Suppressor macrophage (primary cell): ENCODE measurements around the gene KLHL25.
"Not testable (repeated sequence)": the region's sequence is repeated elsewhere in the genome, so short reads cannot be mapped to it uniquely, and the experiment has no call there.

Experiments
- DNase-seq, 4 experiments: peaks; one replicate each; pipeline ENCODE4 v3.0.0-alpha.2; 2020 to 2022
- total RNA-seq, 17 experiments: gene quantifications; one replicate each; lab custom pipeline; 2026; ENCODE audit warnings: mixed read lengths in 6 of 17, inconsistent platforms in 3 of 17; lab: John Stamatoyannopoulos, UW

KLHL25 gene
- total RNA-seq: 0.89 to 7.4 (median 2.7) reads per million in 17 experiments

- peak; percentile 91 to 96 (median 96) for DNase-seq
These were observed at the start of gene KLHL25 for GRCh38 chr15:85794598-85795336. KLHL25 (minus strand) TSS chr15:85794925; CDS start chr15:85769810, 25,115 bp downstream.

GRCh38 chr15:85840802-85841152 is 46.1 kb upstream of the KLHL25 start:
- no peak for DNase-seq

GRCh38 chr15:85840079-85840801 is 45.5 kb upstream of the KLHL25 start:
- peak; percentile 78 to 93 (median 90) for DNase-seq

- peak; percentile 36 to 58 (median 42) for DNase-seq
These were observed 44.9 kb upstream of the KLHL25 start for GRCh38 chr15:85839643-85840042.

GRCh38 chr15:85838655-85839054 is 43.9 kb upstream of the KLHL25 start:
- DNase-seq: no peak

GRCh38 chr15:85837881-85838280 is 43.2 kb upstream of the KLHL25 start:
- DNase-seq: no peak

- DNase-seq: no peak
These were observed 42.3 kb upstream of the KLHL25 start for GRCh38 chr15:85837011-85837433.

- peak; percentile 14 to 44 (median 33) for DNase-seq
These were observed 39.9 kb upstream of the KLHL25 start for GRCh38 chr15:85834651-85835050.

GRCh38 chr15:85832394-85832793 is 37.7 kb upstream of the KLHL25 start:
- peak; percentile 63 to 84 (median 72) for DNase-seq

GRCh38 chr15:85831415-85832113 is 36.8 kb upstream of the KLHL25 start:
- peak in 2 of 4 experiments; percentile 34 to 36 for DNase-seq

- not testable (repeated sequence) for DNase-seq
These were observed 35.0 kb upstream of the KLHL25 start for GRCh38 chr15:85829754-85830153.

GRCh38 chr15:85828874-85829273 is 34.1 kb upstream of the KLHL25 start:
- DNase-seq: no peak

- no peak for DNase-seq
These were observed 33.4 kb upstream of the KLHL25 start for GRCh38 chr15:85828126-85828525.

GRCh38 chr15:85826756-85827515 is 32.2 kb upstream of the KLHL25 start:
- DNase-seq: peak in 1 of 4 experiments; percentile 7

GRCh38 chr15:85825719-85826118 is 31.0 kb upstream of the KLHL25 start:
- DNase-seq: no peak

GRCh38 chr15:85825118-85825517 is 30.4 kb upstream of the KLHL25 start:
- no peak for DNase-seq

GRCh38 chr15:85821545-85821944 is 26.8 kb upstream of the KLHL25 start:
- no peak for DNase-seq

- no peak for DNase-seq
These were observed 25.2 kb upstream of the KLHL25 start for GRCh38 chr15:85819938-85820337.

- DNase-seq: peak in 1 of 4 experiments; percentile 22
These were observed 18.5 kb upstream of the KLHL25 start for GRCh38 chr15:85813234-85813633.

- DNase-seq: no peak
These were observed 15.3 kb upstream of the KLHL25 start for GRCh38 chr15:85810075-85810474.

- DNase-seq: no peak
These were observed 10.7 kb upstream of the KLHL25 start for GRCh38 chr15:85805420-85805819.

GRCh38 chr15:85804481-85805170 is 9.9 kb upstream of the KLHL25 start:
- no peak for DNase-seq
